ENCODE results near the gene FUOM.

GRCh38 chr10:133306941-133307379 is 50.9 kb downstream of the FUOM start:
- no peak for TF ChIP-seq ZNF384 (IDR thresholded peaks at IDR 0.05; ENCODE audit: borderline replicate concordance, low read depth, low read length)
- TF ChIP-seq SREBF2 (IDR thresholded peaks at IDR 0.05; ENCODE audit: low read length) = no peak
- no peak for TF ChIP-seq EZH2 (IDR thresholded peaks at IDR 0.05; ENCODE audit: borderline replicate concordance, control insufficient read depth, low read depth, low read length)
- TF ChIP-seq FOS (IDR thresholded peaks at IDR 0.05; ENCODE audit: borderline replicate concordance, extremely low read depth, insufficient read length) = no peak
